ENCODE measurements around the gene SND1. TPM values are rescaled to one million over a fixed set of nuclear protein-coding genes. Genes with fewer than 3 reads are reported as not detected.

SND1 gene
- total and polyA plus RNA-seq, 10 of the 15 experiments (the other 5 are each of a cell fraction or from before 2014, with no cell fraction given): 52.4 to 270 (median 146) TPM

GRCh38 chr7:128026551-128026950 lies 374.6 kb downstream of the SND1 start:
- no peak overlapping the region for H3K9ac ChIP-seq (ENCODE audit: control insufficient read depth, insufficient read depth, low read length)
- 53% methylated on average over 2 of the region's 2 CpGs for WGBS (ENCODE audit: insufficient coverage, insufficient replicate concordance, low lambda C conversion rate, missing lambda C conversion rate)
- H3K79me2 ChIP-seq (ENCODE audit: control insufficient read depth, insufficient read depth, low read length): no peaks in the 10 kb centered on the region; the same call in 1 of the 2 replicates
- RAD21 ChIA-PET (ENCODE audit: unreplicated experiment): no interaction called here
- FAIRE-seq: no peak
- ATAC-seq: no peak
- POLR2A ChIA-PET: no interaction called here
- CTCF ChIA-PET: no interaction called here
- peaks cover 10% of the 10 kb centered on the region; the same call in 1 of the 2 replicates for H4K20me1 ChIP-seq (ENCODE audit: control insufficient read depth, insufficient read depth)
- H3K4me3 ChIP-seq: no peak overlapping the region
- no peaks in the 10 kb centered on the region for H3K27me3 ChIP-seq (replicated peaks in 1 of 2; ENCODE audit: control insufficient read depth in 2 of 2, insufficient read depth in 2 of 2, low read length in 1 of 2)
- no peak for DNase-seq (ENCODE audit: low read depth, low spot score)
- SMC1A ChIA-PET (ENCODE audit: uncharacterized antibody, unreplicated experiment): interaction anchor here (0.7 to 0.8 kb wide), 2 partner anchors 98 to 152 kb away, joined by 3 read pairs; no protein-coding TSS in a partner anchor
- peaks cover 4% of the 10 kb centered on the region; the same call in 1 of the 2 replicates for H3K4me1 ChIP-seq (ENCODE audit: control insufficient read depth, insufficient read depth, low read length)
- no peak overlapping the region for H2AFZ ChIP-seq (ENCODE audit: control insufficient read depth, low read depth, low read length)
- no peak overlapping the region for H3K4me2 ChIP-seq (ENCODE audit: control insufficient read depth, insufficient read depth)
- intact Hi-C loops (cut with micrococcal nuclease; ENCODE audit: unreplicated experiment) (no loop called here), in situ Hi-C loops (cut with MboI) (no loop called here)
- no peaks in the 10 kb centered on the region; the same call in 2 of the 3 replicates for H3K9me3 ChIP-seq (replicated peaks; ENCODE audit: control insufficient read depth, insufficient read depth, low read length)
- no TSS peak for BruUV-seq (replicated peaks)
- peaks cover 11 to 21% of the 10 kb centered on the region in 2 experiments for H3K36me3 ChIP-seq (ENCODE audit: control insufficient read depth in 2 of 2, insufficient read depth in 2 of 2, low read length in 1 of 2)
- H3K27ac ChIP-seq (ENCODE audit: control insufficient read depth, insufficient read depth): no peak overlapping the region
- TF ChIP-seq PKNOX1 (IDR thresholded peaks at IDR 0.05) (no peak), PAX5 (IDR thresholded peaks at IDR 0.05; ENCODE audit: borderline replicate concordance, low read depth, low read length) (no peak), SUPT20H (IDR thresholded peaks at IDR 0.05; ENCODE audit: borderline replicate concordance, control insufficient read depth, low read depth, low read length) (no peak), ZNF687 (IDR thresholded peaks at IDR 0.05) (no peak), CHD2 (IDR thresholded peaks at IDR 0.05; ENCODE audit: borderline replicate concordance, low read depth, low read length) (no peak), EGR1 (IDR thresholded peaks at IDR 0.05; ENCODE audit: borderline replicate concordance in 1 of 2, low read depth in 2 of 2, low read length in 2 of 2) (no peak), NFYB (IDR thresholded peaks at IDR 0.05; ENCODE audit: insufficient read depth, low read depth, low read length) (no peak), CHD4 (IDR thresholded peaks at IDR 0.05) (no peak), POLR2AphosphoS5 (IDR thresholded peaks at IDR 0.05; ENCODE audit: low read length) (no peak), E2F8 (IDR thresholded peaks at IDR 0.05; ENCODE audit: low read depth, partially characterized antibody) (no peak), RUNX3 (IDR thresholded peaks at IDR 0.05; ENCODE audit: low read length) (no peak), MYC (IDR thresholded peaks at IDR 0.05; ENCODE audit: insufficient read depth, insufficient read length, insufficient replicate concordance, low read length, severe bottlenecking) (no peak), WRNIP1 (IDR thresholded peaks at IDR 0.05; ENCODE audit: borderline replicate concordance, low read depth, low read length) (no peak), RAD21 (IDR thresholded peaks at IDR 0.05; ENCODE audit: insufficient read depth, low read depth, low read length) (no peak), ELK1 (IDR thresholded peaks at IDR 0.05; ENCODE audit: low read depth, low read length) (no peak)

All from GM12878 (cell line).